ENCODE data around the gene ADAMTS10.
A peak's percentile ranks its signal among the peaks of the same experiment; 100 is the strongest.

ADAMTS10 gene

GRCh38 chr19:8648240-8648639, 37.7 kb upstream of the ADAMTS10 start:
- H3K4me1 ChIP-seq (ENCODE audit: control insufficient read depth in 1 of 2, insufficient read depth in 1 of 2, low read depth in 1 of 2, low read length in 1 of 2): peaks cover 60% of the 10 kb centered on the region in 2 experiments
- no peaks in the 10 kb centered on the region for H3K36me3 ChIP-seq
- no peaks in the 10 kb centered on the region for H3K9me3 ChIP-seq
- TF ChIP-seq CTCF (IDR thresholded peaks at IDR 0.05): no peak
- H3K27ac ChIP-seq: peak overlapping the region; percentile 76
- H3K27me3 ChIP-seq: no peaks in the 10 kb centered on the region
- no peak overlapping the region for H3K4me3 ChIP-seq (ENCODE audit: low read depth in 1 of 2, low read length in 1 of 2)

GRCh38 chr19:8643860-8644653, 33.5 kb upstream of the ADAMTS10 start:
- Histone ChIP-seq H3K27ac (no peak overlapping the region), H3K4me3 (ENCODE audit: low read depth in 1 of 2, low read length in 1 of 2) (no peak overlapping the region), H3K36me3 (no peaks in the 10 kb centered on the region), H3K27me3 (no peaks in the 10 kb centered on the region), H3K9me3 (no peaks in the 10 kb centered on the region), H3K4me1 (ENCODE audit: control insufficient read depth in 1 of 2, insufficient read depth in 1 of 2, low read depth in 1 of 2, low read length in 1 of 2) (peaks cover 82% of the 10 kb centered on the region in 2 experiments)
- TF ChIP-seq CTCF (IDR thresholded peaks at IDR 0.05): no peak

GRCh38 chr19:8642561-8642960, 32.0 kb upstream of the ADAMTS10 start:
- peaks cover 82% of the 10 kb centered on the region in 2 experiments for H3K4me1 ChIP-seq (ENCODE audit: control insufficient read depth in 1 of 2, insufficient read depth in 1 of 2, low read depth in 1 of 2, low read length in 1 of 2)
- H3K27ac ChIP-seq: peak overlapping the region; percentile 99

GRCh38 chr19:8641908-8642547, 31.5 kb upstream of the ADAMTS10 start:
- TF ChIP-seq CTCF (IDR thresholded peaks at IDR 0.05): peak; percentile 75
- Histone ChIP-seq H3K4me3 (ENCODE audit: low read depth in 1 of 2, low read length in 1 of 2) (peak overlapping the region; percentile 13 to 60), H3K27ac (peak overlapping the region; percentile 99), H3K4me1 (ENCODE audit: control insufficient read depth in 1 of 2, insufficient read depth in 1 of 2, low read depth in 1 of 2, low read length in 1 of 2) (peaks cover 82% of the 10 kb centered on the region in 2 experiments), H3K36me3 (no peaks in the 10 kb centered on the region), H3K27me3 (no peaks in the 10 kb centered on the region), H3K9me3 (no peaks in the 10 kb centered on the region)

More at GRCh38 chr19:8642561-8642960, 32.0 kb upstream of the ADAMTS10 start:
- H3K27me3 ChIP-seq: no peaks in the 10 kb centered on the region
- H3K36me3 ChIP-seq: no peaks in the 10 kb centered on the region
- TF ChIP-seq CTCF (IDR thresholded peaks at IDR 0.05): no peak
- H3K4me3 ChIP-seq (ENCODE audit: low read depth in 1 of 2, low read length in 1 of 2): peak overlapping the region in 1 of 2 experiments; percentile 13
- no peaks in the 10 kb centered on the region for H3K9me3 ChIP-seq

- Histone ChIP-seq H3K36me3 (no peaks in the 10 kb centered on the region), H3K27ac (peak overlapping the region; percentile 99), H3K4me3 (ENCODE audit: low read depth in 1 of 2, low read length in 1 of 2) (peak overlapping the region; percentile 54 to 60), H3K4me1 (ENCODE audit: control insufficient read depth in 1 of 2, insufficient read depth in 1 of 2, low read depth in 1 of 2, low read length in 1 of 2) (peaks cover 78 to 80% of the 10 kb centered on the region in 2 experiments), H3K27me3 (no peaks in the 10 kb centered on the region), H3K9me3 (no peaks in the 10 kb centered on the region)
- no peak for TF ChIP-seq CTCF (IDR thresholded peaks at IDR 0.05)
These were observed 30.8 kb upstream of the ADAMTS10 start for GRCh38 chr19:8641221-8641907.

Measured in neutrophil (primary cell).